OCI-LY1 (cell line): ENCODE results near the gene PI4K2B.

ENCODE experiments used
- H2AFZ ChIP-seq: fragments of 200-600 bp; sonication (generic), shearing (Covaris generic); 2 replicates; pipeline ENCODE4 v1.6.0; 2014; ENCODE audit warnings: antibody characterized with exemption, mild to moderate bottlenecking, low read length
- H3F3A ChIP-seq: fragments of 200-600 bp; sonication (generic), shearing (Covaris generic); 2 replicates; pipeline ENCODE4 v1.6.0; 2014; ENCODE audit warnings: mild to moderate bottlenecking, antibody characterized with exemption, low read length, moderate library complexity; ENCODE audit not compliant: insufficient read depth
- H3K27ac ChIP-seq: fragments of 200-600 bp; sonication (generic); 2 replicates; pipeline ENCODE4 v1.5.1; 2014; ENCODE audit warnings: low read length, mixed run types, mild to moderate bottlenecking, low read depth; ENCODE audit not compliant: poor library complexity, severe bottlenecking
- H3K27me3 ChIP-seq: fragments of 200-600 bp; sonication (generic); 2 replicates; pipeline ENCODE4 v1.6.0; 2014; ENCODE audit warnings: antibody characterized with exemption, mild to moderate bottlenecking, low read length, moderate library complexity; ENCODE audit not compliant: insufficient read depth
- H3K36me3 ChIP-seq: fragments of 200-600 bp; sonication (generic); 2 replicates; pipeline ENCODE4 v1.6.1; 2014; ENCODE audit warnings: mild to moderate bottlenecking, antibody characterized with exemption, low read length, moderate library complexity, mixed read lengths; ENCODE audit not compliant: insufficient read depth
- H3K4me1 ChIP-seq: fragments of 200-600 bp; sonication (generic); 2 replicates; pipeline ENCODE4 v1.5.1; 2014; ENCODE audit warnings: mild to moderate bottlenecking, low read length, moderate library complexity; ENCODE audit not compliant: insufficient read depth, severe bottlenecking
- H3K4me2 ChIP-seq: fragments of 200-600 bp; sonication (generic), shearing (Covaris generic); 2 replicates; pipeline ENCODE4 v1.6.1; 2014; ENCODE audit warnings: low read length
- H3K4me3 ChIP-seq: fragments of 200-600 bp; sonication (generic); 2 replicates; pipeline ENCODE4 v1.5.1; 2014; ENCODE audit warnings: low read length, low read depth, mild to moderate bottlenecking, mixed read lengths; ENCODE audit not compliant: poor library complexity, severe bottlenecking
- H3K79me2 ChIP-seq: fragments of 200-600 bp; shearing (Covaris generic); 2 replicates; pipeline ENCODE4 v1.6.1; 2016; ENCODE audit warnings: mixed run types, low read length, mixed read lengths; ENCODE audit not compliant: insufficient read depth
- H3K9ac ChIP-seq: fragments of 200-600 bp; sonication (generic), shearing (Covaris generic); 2 replicates; pipeline ENCODE4 v1.6.1; 2014; ENCODE audit warnings: mild to moderate bottlenecking, low read length, mixed read lengths
- H3K9me2 ChIP-seq: fragments of 200-600 bp; sonication (generic), shearing (Covaris generic); 2 replicates; pipeline ENCODE4 v1.6.1; 2014; ENCODE audit warnings: low read depth, mild to moderate bottlenecking, low read length, mixed read lengths
- H3K9me3 ChIP-seq: fragments of 200-600 bp; shearing (Covaris generic); 2 replicates; pipeline ENCODE4 v1.6.1; 2014; ENCODE audit warnings: low read length, mixed read lengths
- H4K20me1 ChIP-seq: fragments of 200-600 bp; sonication (generic), shearing (Covaris generic); 2 replicates; pipeline ENCODE4 v1.6.0; 2016; ENCODE audit warnings: mild to moderate bottlenecking, low read length; ENCODE audit not compliant: insufficient read depth
- EZH2 ChIP-seq: fragments of 200-600 bp; sonication (generic), shearing (Covaris generic); IDR thresholded peaks from 2 replicates; pipeline ENCODE4 v1.8.0; 2017; ENCODE audit warnings: borderline replicate concordance, mixed run types, mild to moderate bottlenecking, antibody characterized with exemption, low read length, moderate library complexity, mixed read lengths
- TF ChIP-seq, protein P1 (sequence below): fragments of 200-600 bp; sonication (generic), shearing (Covaris generic); IDR thresholded peaks from 2 replicates; pipeline ENCODE4 v1.5.1; 2017; ENCODE audit warnings: mild to moderate bottlenecking, antibody characterized with exemption, low read length, moderate library complexity, mixed read lengths

PI4K2B gene

GRCh38 chr4:25306518-25307057, 72.8 kb downstream of the PI4K2B start:
- no peak overlapping the region for H3K9ac ChIP-seq

GRCh38 chr4:25307596-25307995, 73.8 kb downstream of the PI4K2B start:
- no peaks in the 10 kb centered on the region for H3K36me3 ChIP-seq
- H3K27ac ChIP-seq = no peak overlapping the region
- no peak for TF ChIP-seq EZH2
- TF ChIP-seq, protein P1, sequence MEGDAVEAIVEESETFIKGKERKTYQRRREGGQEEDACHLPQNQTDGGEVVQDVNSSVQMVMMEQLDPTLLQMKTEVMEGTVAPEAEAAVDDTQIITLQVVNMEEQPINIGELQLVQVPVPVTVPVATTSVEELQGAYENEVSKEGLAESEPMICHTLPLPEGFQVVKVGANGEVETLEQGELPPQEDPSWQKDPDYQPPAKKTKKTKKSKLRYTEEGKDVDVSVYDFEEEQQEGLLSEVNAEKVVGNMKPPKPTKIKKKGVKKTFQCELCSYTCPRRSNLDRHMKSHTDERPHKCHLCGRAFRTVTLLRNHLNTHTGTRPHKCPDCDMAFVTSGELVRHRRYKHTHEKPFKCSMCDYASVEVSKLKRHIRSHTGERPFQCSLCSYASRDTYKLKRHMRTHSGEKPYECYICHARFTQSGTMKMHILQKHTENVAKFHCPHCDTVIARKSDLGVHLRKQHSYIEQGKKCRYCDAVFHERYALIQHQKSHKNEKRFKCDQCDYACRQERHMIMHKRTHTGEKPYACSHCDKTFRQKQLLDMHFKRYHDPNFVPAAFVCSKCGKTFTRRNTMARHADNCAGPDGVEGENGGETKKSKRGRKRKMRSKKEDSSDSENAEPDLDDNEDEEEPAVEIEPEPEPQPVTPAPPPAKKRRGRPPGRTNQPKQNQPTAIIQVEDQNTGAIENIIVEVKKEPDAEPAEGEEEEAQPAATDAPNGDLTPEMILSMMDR = no peak
- H3K9me2 ChIP-seq = no peaks in the 10 kb centered on the region
- no peaks in the 10 kb centered on the region for H3F3A ChIP-seq
- H3K27me3 ChIP-seq = no peaks in the 10 kb centered on the region
- peaks cover 19% of the 10 kb centered on the region for H3K4me1 ChIP-seq
- H3K79me2 ChIP-seq = no peaks in the 10 kb centered on the region
- H3K9me3 ChIP-seq = no peaks in the 10 kb centered on the region
- no peak overlapping the region for H3K4me3 ChIP-seq
- H4K20me1 ChIP-seq = no peaks in the 10 kb centered on the region
- no peak overlapping the region for H3K4me2 ChIP-seq
- H3K9ac ChIP-seq = no peak overlapping the region
- no peak overlapping the region for H2AFZ ChIP-seq

More at GRCh38 chr4:25306518-25307057, 72.8 kb downstream of the PI4K2B start:
- H3K4me1 ChIP-seq = peaks cover 14% of the 10 kb centered on the region
- H3K79me2 ChIP-seq = no peaks in the 10 kb centered on the region
- H3F3A ChIP-seq = no peaks in the 10 kb centered on the region
- H3K36me3 ChIP-seq = no peaks in the 10 kb centered on the region
- H3K27me3 ChIP-seq = no peaks in the 10 kb centered on the region
- H3K9me2 ChIP-seq = no peaks in the 10 kb centered on the region
- TF ChIP-seq EZH2 = no peak
- TF ChIP-seq, protein P1 = no peak
- no peaks in the 10 kb centered on the region for H4K20me1 ChIP-seq
- H3K4me2 ChIP-seq = no peak overlapping the region
- H3K9me3 ChIP-seq = no peaks in the 10 kb centered on the region
- H3K27ac ChIP-seq = no peak overlapping the region
- H3K4me3 ChIP-seq = no peak overlapping the region
- no peak overlapping the region for H2AFZ ChIP-seq

DNA sequence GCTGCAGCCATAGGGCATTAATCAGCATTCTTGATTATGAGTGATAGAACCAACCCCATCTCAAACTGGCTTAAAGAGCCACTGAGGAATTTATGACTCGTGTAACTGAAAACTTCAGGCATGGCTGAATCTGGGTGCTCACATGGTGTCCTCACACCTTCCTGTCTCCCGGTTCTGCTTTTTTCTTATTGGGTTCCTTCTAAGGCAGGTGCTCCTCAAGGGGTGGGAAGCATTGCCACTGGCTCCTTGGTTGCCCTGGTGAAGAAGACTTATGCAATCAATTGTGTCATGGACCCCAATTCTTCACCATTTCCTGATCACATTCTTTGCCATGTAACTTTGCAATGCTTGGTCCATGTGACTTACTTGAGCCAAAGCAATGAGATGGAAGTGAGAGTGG, 74.5 kb downstream of the PI4K2B start:
- Histone ChIP-seq H2AFZ (no peak overlapping the region), H3K4me1 (peaks cover 21% of the 10 kb centered on the region), H3K27ac (no peak overlapping the region), H3K9me3 (no peaks in the 10 kb centered on the region), H3K4me2 (no peak overlapping the region), H4K20me1 (no peaks in the 10 kb centered on the region), H3K9ac (no peak overlapping the region), H3K27me3 (no peaks in the 10 kb centered on the region), H3K36me3 (no peaks in the 10 kb centered on the region), H3K4me3 (no peak overlapping the region), H3K79me2 (no peaks in the 10 kb centered on the region), H3F3A (no peaks in the 10 kb centered on the region), H3K9me2 (no peaks in the 10 kb centered on the region)
- TF ChIP-seq EZH2 = no peak

GRCh38 chr4:25308761-25309160, 74.9 kb downstream of the PI4K2B start:
- H3K9me2 ChIP-seq = no peaks in the 10 kb centered on the region
- H4K20me1 ChIP-seq = no peaks in the 10 kb centered on the region
- H3K27me3 ChIP-seq = no peaks in the 10 kb centered on the region
- no peak overlapping the region for H3K4me2 ChIP-seq
- no peak for TF ChIP-seq EZH2
- TF ChIP-seq, protein P1 = no peak
- no peaks in the 10 kb centered on the region for H3K9me3 ChIP-seq
- H3K27ac ChIP-seq = no peak overlapping the region
- no peak overlapping the region for H2AFZ ChIP-seq
- H3K4me3 ChIP-seq = no peak overlapping the region
- no peaks in the 10 kb centered on the region for H3K79me2 ChIP-seq
- peaks cover 24% of the 10 kb centered on the region for H3K4me1 ChIP-seq
- H3K9ac ChIP-seq = no peak overlapping the region
- H3K36me3 ChIP-seq = no peaks in the 10 kb centered on the region
- no peaks in the 10 kb centered on the region for H3F3A ChIP-seq
